ENCODE results near the gene RNPS1. TPM values are rescaled to one million over a fixed set of nuclear protein-coding genes. Genes with fewer than 3 reads are reported as not detected.

RNPS1 gene
- total RNA-seq, 1 experiment from 2014 or later = 250 TPM

- intact Hi-C loops (cut with micrococcal nuclease; ENCODE audit: unreplicated experiment) = no loop called here
- ChIA-PET POLR2A (ENCODE audit: unreplicated experiment) (no interaction called here), CTCF (no interaction called here)
- Histone ChIP-seq H3K9me2 (ENCODE audit: insufficient read depth) (no peaks in the 10 kb centered on the region), H3K79me2 (ENCODE audit: low read depth) (no peaks in the 10 kb centered on the region), H3K4me3 (no peak overlapping the region), H3K27ac (no peak overlapping the region), H4K20me1 (ENCODE audit: insufficient read depth) (peaks cover 22% of the 10 kb centered on the region), H2AFZ (no peak overlapping the region), H3K36me3 (ENCODE audit: low read depth) (no peaks in the 10 kb centered on the region), H3K4me2 (no peak overlapping the region), H3K9me3 (ENCODE audit: insufficient read depth, low read depth) (no peaks in the 10 kb centered on the region), H3F3A (ENCODE audit: insufficient read depth, low read depth) (peaks cover 21% of the 10 kb centered on the region; the same call in 1 of the 2 replicates), H3K27me3 (ENCODE audit: insufficient read depth, low read depth) (no peaks in the 10 kb centered on the region), H3K4me1 (replicated peaks; ENCODE audit: insufficient read depth) (no peaks in the 10 kb centered on the region)
- TF ChIP-seq EZH2 (IDR thresholded peaks at IDR 0.05; ENCODE audit: low read depth) = no peak
- TF ChIP-seq, protein P1, sequence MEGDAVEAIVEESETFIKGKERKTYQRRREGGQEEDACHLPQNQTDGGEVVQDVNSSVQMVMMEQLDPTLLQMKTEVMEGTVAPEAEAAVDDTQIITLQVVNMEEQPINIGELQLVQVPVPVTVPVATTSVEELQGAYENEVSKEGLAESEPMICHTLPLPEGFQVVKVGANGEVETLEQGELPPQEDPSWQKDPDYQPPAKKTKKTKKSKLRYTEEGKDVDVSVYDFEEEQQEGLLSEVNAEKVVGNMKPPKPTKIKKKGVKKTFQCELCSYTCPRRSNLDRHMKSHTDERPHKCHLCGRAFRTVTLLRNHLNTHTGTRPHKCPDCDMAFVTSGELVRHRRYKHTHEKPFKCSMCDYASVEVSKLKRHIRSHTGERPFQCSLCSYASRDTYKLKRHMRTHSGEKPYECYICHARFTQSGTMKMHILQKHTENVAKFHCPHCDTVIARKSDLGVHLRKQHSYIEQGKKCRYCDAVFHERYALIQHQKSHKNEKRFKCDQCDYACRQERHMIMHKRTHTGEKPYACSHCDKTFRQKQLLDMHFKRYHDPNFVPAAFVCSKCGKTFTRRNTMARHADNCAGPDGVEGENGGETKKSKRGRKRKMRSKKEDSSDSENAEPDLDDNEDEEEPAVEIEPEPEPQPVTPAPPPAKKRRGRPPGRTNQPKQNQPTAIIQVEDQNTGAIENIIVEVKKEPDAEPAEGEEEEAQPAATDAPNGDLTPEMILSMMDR (conservative IDR thresholded peaks at IDR 0.05) = no peak
- no TSS peak for BruUV-seq (replicated peaks)
- no peak for DNase-seq
These were observed 32.7 kb downstream of the RNPS1 start for GRCh38 chr16:2235234-2235651.

GRCh38 chr16:2234813-2235170 lies 33.1 kb downstream of the RNPS1 start:
- H3K4me2 ChIP-seq = no peak overlapping the region
- H3K36me3 ChIP-seq (ENCODE audit: low read depth) = no peaks in the 10 kb centered on the region
- no peak overlapping the region for H3K4me3 ChIP-seq
- TF ChIP-seq, protein P1 (conservative IDR thresholded peaks at IDR 0.05) = no peak
- no peak for TF ChIP-seq EZH2 (IDR thresholded peaks at IDR 0.05; ENCODE audit: low read depth)
- no peak overlapping the region for H3K27ac ChIP-seq
- no peaks in the 10 kb centered on the region for H3K9me2 ChIP-seq (ENCODE audit: insufficient read depth)
- H3F3A ChIP-seq (ENCODE audit: insufficient read depth, low read depth) = peaks cover 17% of the 10 kb centered on the region; the same call in 1 of the 2 replicates
- no peak for DNase-seq
- intact Hi-C loops (cut with micrococcal nuclease; ENCODE audit: unreplicated experiment) = no loop called here
- H4K20me1 ChIP-seq (ENCODE audit: insufficient read depth) = peaks cover 19% of the 10 kb centered on the region
- ChIA-PET POLR2A (ENCODE audit: unreplicated experiment) (no interaction called here), CTCF (no interaction called here)
- no peaks in the 10 kb centered on the region for H3K79me2 ChIP-seq (ENCODE audit: low read depth)
- no peak overlapping the region for H2AFZ ChIP-seq
- no peaks in the 10 kb centered on the region for H3K27me3 ChIP-seq (ENCODE audit: insufficient read depth, low read depth)
- H3K9me3 ChIP-seq (ENCODE audit: insufficient read depth, low read depth) = no peaks in the 10 kb centered on the region
- H3K4me1 ChIP-seq (replicated peaks; ENCODE audit: insufficient read depth) = no peaks in the 10 kb centered on the region
- no TSS peak for BruUV-seq (replicated peaks)

GRCh38 chr16:2233872-2234812 lies 33.8 kb downstream of the RNPS1 start:
- H3K9me2 ChIP-seq (ENCODE audit: insufficient read depth) = no peaks in the 10 kb centered on the region
- no peaks in the 10 kb centered on the region for H3K79me2 ChIP-seq (ENCODE audit: low read depth)
- no peak overlapping the region for H2AFZ ChIP-seq
- peaks cover 16% of the 10 kb centered on the region for H4K20me1 ChIP-seq (ENCODE audit: insufficient read depth)
- H3K27ac ChIP-seq = no peak overlapping the region
- no peak for DNase-seq
- no peaks in the 10 kb centered on the region for H3K9me3 ChIP-seq (ENCODE audit: insufficient read depth, low read depth)
- H3K4me2 ChIP-seq = no peak overlapping the region
- intact Hi-C loops (cut with micrococcal nuclease; ENCODE audit: unreplicated experiment) = no loop called here
- POLR2A ChIA-PET (ENCODE audit: unreplicated experiment) = no interaction called here
- H3K4me1 ChIP-seq (replicated peaks; ENCODE audit: insufficient read depth) = no peaks in the 10 kb centered on the region
- CTCF ChIA-PET = no interaction called here
- BruUV-seq (replicated peaks) = no TSS peak
- no peak for TF ChIP-seq EZH2 (IDR thresholded peaks at IDR 0.05; ENCODE audit: low read depth)
- TF ChIP-seq, protein P1 (conservative IDR thresholded peaks at IDR 0.05) = no peak
- no peaks in the 10 kb centered on the region for H3K36me3 ChIP-seq (ENCODE audit: low read depth)
- no peaks in the 10 kb centered on the region for H3K27me3 ChIP-seq (ENCODE audit: insufficient read depth, low read depth)
- H3K4me3 ChIP-seq = no peak overlapping the region
- peaks cover 11% of the 10 kb centered on the region; the same call in 1 of the 2 replicates for H3F3A ChIP-seq (ENCODE audit: insufficient read depth, low read depth)

All from PC-9 (cell line).